Muscle of back (tissue), 13 donors: ENCODE data around the gene DDX5. TPM values are rescaled to one million over a fixed set of nuclear protein-coding genes. Genes with fewer than 3 reads are reported as not detected.

Source experiments
- DNase-seq, 3 donors: peaks; one replicate each; pipeline versions ENCODE4 v3.0.0 to v3.0.0-alpha.2; 2013
- long read RNA-seq, 9 donors: transcript quantifications; one replicate each; lab custom pipeline, GENCODE V29; 2026
- polyA plus RNA-seq, 10 donors: library from polyadenylated mRNA; unstranded; fragments of 120-200 nt; gene quantifications; one replicate each; pipeline ENCODE4 v1.2.1, GENCODE V29; 2013; ENCODE audit not compliant: insufficient read length in 10 of 10

DDX5 gene
- 100 to 1,000 TPM; 341 to 533 (median 463) TPM for polyA plus RNA-seq
- long read RNA-seq, donor 1, transcript DDX5-201 (13 exons, 2,554 nt): major isoform, 69 of 108 reads
- long read RNA-seq, donor 1, partial matches to known transcripts: 31 of 108 reads
- long read RNA-seq, donor 1, other reads (novel, unspliced or antisense): 0 of 108 reads
- long read RNA-seq, donor 2, transcript DDX5-209 (4 exons, 667 nt): minor isoform, 5 of 156 reads
- long read RNA-seq, donor 2, transcript DDX5-233 (2 exons, 699 nt): minor isoform, 6 of 156 reads
- long read RNA-seq, donor 2, transcript DDX5-201 (13 exons, 2,554 nt): major isoform, 65 of 156 reads
- long read RNA-seq, donor 2, partial matches to known transcripts: 76 of 156 reads
- long read RNA-seq, donor 2, other reads (novel, unspliced or antisense): 0 of 156 reads
- long read RNA-seq, donor 3: 0 reads
- long read RNA-seq, donor 4, transcript DDX5-201 (13 exons, 2,554 nt): major isoform, 49 of 70 reads
- long read RNA-seq, donor 4, partial matches to known transcripts: 14 of 70 reads
- long read RNA-seq, donor 4, other reads (novel, unspliced or antisense): 0 of 70 reads
- long read RNA-seq, donor 5, transcript DDX5-201 (13 exons, 2,554 nt): major isoform, 58 of 142 reads
- long read RNA-seq, donor 5, partial matches to known transcripts: 62 of 142 reads
- long read RNA-seq, donor 5, other reads (novel, unspliced or antisense): 6 of 142 reads
- long read RNA-seq, donor 6, transcript DDX5-201 (13 exons, 2,554 nt): major isoform, 73 of 137 reads
- long read RNA-seq, donor 6, partial matches to known transcripts: 54 of 137 reads
- long read RNA-seq, donor 6, other reads (novel, unspliced or antisense): 0 of 137 reads
- long read RNA-seq, donor 7, transcript DDX5-215 (12 exons, 3,558 nt): minor isoform, 5 of 121 reads
- long read RNA-seq, donor 7, transcript DDX5-201 (13 exons, 2,554 nt): major isoform, 68 of 121 reads
- long read RNA-seq, donor 7, partial matches to known transcripts: 42 of 121 reads
- long read RNA-seq, donor 7, other reads (novel, unspliced or antisense): 0 of 121 reads
- long read RNA-seq, donor 8, transcript DDX5-201 (13 exons, 2,554 nt): major isoform, 53 of 108 reads
- long read RNA-seq, donor 8, transcript DDX5-215 (12 exons, 3,558 nt): minor isoform, 5 of 108 reads
- long read RNA-seq, donor 8, partial matches to known transcripts: 42 of 108 reads
- long read RNA-seq, donor 8, other reads (novel, unspliced or antisense): 0 of 108 reads
- long read RNA-seq, donor 9, transcript DDX5-201 (13 exons, 2,554 nt): major isoform, 8 of 8 reads
- long read RNA-seq, donor 9, partial matches to known transcripts: 0 of 8 reads
- long read RNA-seq, donor 9, other reads (novel, unspliced or antisense): 0 of 8 reads

- peak; percentile 96 to 99 (median 97) for DNase-seq
Measured at GRCh38 chr17:64506201-64506575, at the start of gene DDX5. Gene DDX5, minus strand, starts transcription at chr17:64506289. Its CDS starts 170 bp downstream, at chr17:64506119.

GRCh38 chr17:64555281-64555680 is 49.2 kb upstream of the DDX5 start:
- no peak for DNase-seq

- no peak for DNase-seq
Measured at GRCh38 chr17:64554028-64554637, 48.0 kb upstream of the DDX5 start.

- DNase-seq: peak in 1 of 3 donors; percentile 43
Measured at GRCh38 chr17:64551461-64551860, 45.4 kb upstream of the DDX5 start.

GRCh38 chr17:64547319-64547718 is 41.2 kb upstream of the DDX5 start:
- DNase-seq: no peak

GRCh38 chr17:64546716-64547115 is 40.6 kb upstream of the DDX5 start:
- no peak for DNase-seq

- no peak for DNase-seq
Measured at GRCh38 chr17:64544742-64545141, 38.7 kb upstream of the DDX5 start.

- no peak for DNase-seq
Measured at GRCh38 chr17:64540118-64540776, 34.2 kb upstream of the DDX5 start.

GRCh38 chr17:64538508-64539130 is 32.5 kb upstream of the DDX5 start:
- no peak for DNase-seq

GRCh38 chr17:64537488-64537887 is 31.4 kb upstream of the DDX5 start:
- no peak for DNase-seq

GRCh38 chr17:64536913-64537312 is 30.8 kb upstream of the DDX5 start:
- DNase-seq: no peak

- no peak for DNase-seq
Measured at GRCh38 chr17:64535357-64535756, 29.3 kb upstream of the DDX5 start.

- no peak for DNase-seq
Measured at GRCh38 chr17:64534187-64534586, 28.1 kb upstream of the DDX5 start.

GRCh38 chr17:64533784-64534183 is 27.7 kb upstream of the DDX5 start:
- DNase-seq: no peak

- DNase-seq: no peak
Measured at GRCh38 chr17:64532409-64532808, 26.3 kb upstream of the DDX5 start.

GRCh38 chr17:64531955-64532371 is 25.9 kb upstream of the DDX5 start:
- DNase-seq: peak in 1 of 3 donors; percentile 19

- no peak for DNase-seq
Measured at GRCh38 chr17:64529221-64529620, 23.1 kb upstream of the DDX5 start.

- DNase-seq: no peak
Measured at GRCh38 chr17:64527914-64528313, 21.8 kb upstream of the DDX5 start.

- no peak for DNase-seq
Measured at GRCh38 chr17:64520359-64520758, 14.3 kb upstream of the DDX5 start.

- DNase-seq: no peak
Measured at GRCh38 chr17:64519601-64520000, 13.5 kb upstream of the DDX5 start.
